ENCODE measurements around the gene WDR12. TPM values are rescaled to one million over a fixed set of nuclear protein-coding genes. Genes with fewer than 3 reads are reported as not detected.

WDR12 gene
- total and polyA plus RNA-seq, 2 of the 4 experiments (the other 2 are of a cell fraction): 8.6 to 17.0 TPM

- 0 out of 2 replicates have a peak, but pooled peaks cover 2% of the 10 kb centered on the region for H3K36me3 ChIP-seq (ENCODE audit: control insufficient read depth, insufficient read depth, low read length)
- no peak overlapping the region for H3K4me3 ChIP-seq (ENCODE audit: insufficient read depth, low read depth, low read length)
- no peak overlapping the region for H2BK15ac ChIP-seq (ENCODE audit: low read depth, low read length)
- dilution Hi-C loops (cut with HindIII; ENCODE audit: low sequenced_read_pairs, unreplicated experiment): no loop called here
- H4K5ac ChIP-seq (ENCODE audit: low read depth, low read length): no peak overlapping the region
- no peak overlapping the region for H3K4me2 ChIP-seq (ENCODE audit: low read depth, low read length)
- H4K20me1 ChIP-seq (ENCODE audit: insufficient read depth, low read length): no peaks in the 10 kb centered on the region
- H3K4me1 ChIP-seq (ENCODE audit: control insufficient read depth, insufficient read depth, low read length): peaks cover 2% of the 10 kb centered on the region; the same call in 1 of the 2 replicates
- no peak overlapping the region for H3K18ac ChIP-seq (ENCODE audit: low read depth, low read length)
- no peak overlapping the region for H3K56ac ChIP-seq (ENCODE audit: extremely low read depth, insufficient read depth, low read length)
- no peak overlapping the region for H4K91ac ChIP-seq (ENCODE audit: insufficient read depth, low read depth, low read length)
- no peak overlapping the region for H3K27ac ChIP-seq (ENCODE audit: insufficient read depth, low read length)
- no peak overlapping the region for H3K9ac ChIP-seq (ENCODE audit: low read depth, low read length)
- H3K23ac ChIP-seq (ENCODE audit: low read depth, low read length): no peak overlapping the region
- no peak for ATAC-seq (ENCODE audit: low read depth)
- BruUV-seq (replicated peaks): no TSS peak
- ChIA-PET POLR2A (ENCODE audit: unreplicated experiment) (no interaction called here), CTCF (interaction anchor here (0.7 kb wide), 1 partner anchor 335 kb away, joined by 3 read pairs; no protein-coding TSS in a partner anchor)
- TF ChIP-seq CEBPB (IDR thresholded peaks at IDR 0.05; ENCODE audit: low read depth, low read length) (peak; percentile 51), SMC3 (IDR thresholded peaks at IDR 0.05; ENCODE audit: low read depth, low read length) (no peak), NFE2L2 (IDR thresholded peaks at IDR 0.05; ENCODE audit: low read depth, low read length) (no peak)
- H3K27me3 ChIP-seq (ENCODE audit: control insufficient read depth, insufficient read depth, low read length): no peaks in the 10 kb centered on the region
- no peak overlapping the region for H3K14ac ChIP-seq (replicated peaks; ENCODE audit: low read depth, low read length)
- no peak for DNase-seq
- H2AK5ac ChIP-seq (ENCODE audit: low read depth, low read length): no peak overlapping the region
- H3K4ac ChIP-seq (ENCODE audit: low read depth, low read length): no peak overlapping the region
- in situ Hi-C loops (cut with MboI; ENCODE audit: low sequenced_read_pairs): no loop called here
- no peaks in the 10 kb centered on the region for H3K9me1 ChIP-seq (ENCODE audit: insufficient read depth, low read length)
- intact Hi-C loops (cut with micrococcal nuclease): no loop called here
- H4K8ac ChIP-seq (ENCODE audit: low read depth in 2 of 2, low read length in 2 of 2): no peak overlapping the region
- no peaks in the 10 kb centered on the region for H3K9me3 ChIP-seq (ENCODE audit: control insufficient read depth, insufficient read depth, low read length)
- no peak overlapping the region for H2BK120ac ChIP-seq (ENCODE audit: low read depth, low read length)
- no peak overlapping the region for H2AFZ ChIP-seq (replicated peaks; ENCODE audit: low read length, poor library complexity)
- H2BK5ac ChIP-seq (ENCODE audit: low read depth, low read length, poor library complexity, severe bottlenecking): no peak overlapping the region
- H3K79me1 ChIP-seq (ENCODE audit: low read depth in 1 of 2, low read length in 2 of 2): peaks cover 9 to 21% of the 10 kb centered on the region in 2 experiments
- no peak overlapping the region for H2BK20ac ChIP-seq (ENCODE audit: low read depth, low read length)
- 100% methylated on average over 1 of the region's 6 CpGs; no CpG with 5 or more reads in 1 of the 2 experiments for WGBS, 2 experiments (ENCODE audit: extremely low coverage in 2 of 2, insufficient read length in 1 of 2)
- no peak overlapping the region for H2AK9ac ChIP-seq (replicated peaks; ENCODE audit: low read depth, low read length, poor library complexity)
Observed at GRCh38 chr2:202909394-202910192, 1.9 kb downstream of the WDR12 start.
